GM18867 (cell line): ENCODE measurements around the gene PKD2.

ENCODE experiments used
- ATAC-seq: cut with Tn5 transposase; IDR thresholded peaks from one replicate; pipeline ENCODE4 v1.9.1; 2021; ENCODE audit warnings: mild to moderate bottlenecking, moderate library complexity; ENCODE audit not compliant: unreplicated experiment

PKD2 gene

GRCh38 chr4:88007304-88008121, at the start of gene PKD2:
Gene PKD2, plus strand, starts transcription at chr4:88007635. Its CDS starts 99 bp downstream, at chr4:88007734.
- peak; percentile 93 for ATAC-seq

DNA sequence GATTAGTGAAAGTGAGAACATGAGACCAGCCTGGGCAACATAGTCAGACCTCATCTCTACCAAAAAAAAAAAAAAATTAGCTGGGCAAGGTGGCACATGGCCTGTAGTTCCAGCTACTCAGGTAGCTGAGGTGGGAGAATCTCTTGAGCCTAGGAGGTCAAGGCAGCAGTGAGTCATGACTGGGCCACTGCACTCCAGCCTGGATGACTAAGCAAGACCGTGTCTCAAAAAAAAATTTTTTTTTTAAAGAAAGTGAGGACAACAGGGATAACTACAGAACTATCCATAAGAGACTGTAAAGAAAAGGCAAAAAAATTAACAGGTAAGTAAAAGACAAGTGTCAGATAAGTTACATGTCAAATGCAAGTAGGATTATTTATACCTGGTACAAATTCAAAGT, 45.4 kb upstream of the PKD2 start:
- no peak for ATAC-seq

GRCh38 chr4:87962398-87963146, 44.9 kb upstream of the PKD2 start:
- no peak for ATAC-seq

DNA sequence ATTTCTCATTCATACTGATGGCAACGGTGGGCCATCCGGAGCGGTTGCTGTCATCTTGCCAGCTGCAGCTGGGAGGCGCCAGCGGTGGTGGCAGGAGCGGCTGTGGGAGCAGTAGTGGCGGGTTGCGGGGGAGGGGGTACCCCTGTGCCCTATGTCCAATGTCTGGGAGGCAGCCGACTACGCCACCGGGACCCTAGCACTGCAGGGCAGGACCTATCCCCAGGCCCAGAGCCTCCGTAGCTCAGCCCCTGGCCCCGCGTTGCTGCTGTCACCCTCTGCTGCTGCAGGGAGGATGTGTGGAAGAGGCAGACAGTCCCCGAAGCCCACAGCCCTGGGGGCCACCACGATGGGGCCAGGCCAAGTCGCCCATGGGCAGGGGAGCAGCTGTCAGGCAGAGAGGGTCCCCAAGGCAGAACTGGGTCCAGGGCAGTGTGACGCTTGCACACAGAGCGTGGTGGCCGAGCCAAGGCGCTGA, 41.9 kb upstream of the PKD2 start:
- no peak for ATAC-seq

GRCh38 chr4:87966095-87966496, 41.3 kb upstream of the PKD2 start:
- ATAC-seq = no peak

- no peak for ATAC-seq
These were observed 40.2 kb upstream of the PKD2 start for GRCh38 chr4:87967193-87967592.

GRCh38 chr4:87970121-87970520, 37.3 kb upstream of the PKD2 start:
- no peak for ATAC-seq

DNA sequence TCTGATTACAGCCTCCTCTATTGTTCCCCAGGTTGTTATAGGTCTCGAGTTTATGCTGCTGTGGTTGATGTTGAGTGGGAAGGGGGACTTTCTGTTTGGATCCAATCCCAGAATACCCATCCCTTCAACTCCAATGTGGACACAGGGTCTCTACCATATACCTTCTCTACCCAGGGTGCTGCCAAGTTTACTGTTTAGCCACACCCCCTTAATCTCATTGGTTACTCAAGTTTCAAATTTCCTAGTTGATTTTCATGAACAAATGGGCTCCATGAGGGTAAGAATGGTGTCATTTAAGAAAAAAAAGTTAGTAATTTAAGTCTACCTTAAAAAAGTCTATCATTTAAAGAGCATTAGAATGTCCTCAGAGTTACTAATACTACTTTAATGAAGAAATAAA, 35.6 kb upstream of the PKD2 start:
- ATAC-seq = no peak

GRCh38 chr4:87973283-87974169, 33.9 kb upstream of the PKD2 start:
- peak; percentile 91 for ATAC-seq

DNA sequence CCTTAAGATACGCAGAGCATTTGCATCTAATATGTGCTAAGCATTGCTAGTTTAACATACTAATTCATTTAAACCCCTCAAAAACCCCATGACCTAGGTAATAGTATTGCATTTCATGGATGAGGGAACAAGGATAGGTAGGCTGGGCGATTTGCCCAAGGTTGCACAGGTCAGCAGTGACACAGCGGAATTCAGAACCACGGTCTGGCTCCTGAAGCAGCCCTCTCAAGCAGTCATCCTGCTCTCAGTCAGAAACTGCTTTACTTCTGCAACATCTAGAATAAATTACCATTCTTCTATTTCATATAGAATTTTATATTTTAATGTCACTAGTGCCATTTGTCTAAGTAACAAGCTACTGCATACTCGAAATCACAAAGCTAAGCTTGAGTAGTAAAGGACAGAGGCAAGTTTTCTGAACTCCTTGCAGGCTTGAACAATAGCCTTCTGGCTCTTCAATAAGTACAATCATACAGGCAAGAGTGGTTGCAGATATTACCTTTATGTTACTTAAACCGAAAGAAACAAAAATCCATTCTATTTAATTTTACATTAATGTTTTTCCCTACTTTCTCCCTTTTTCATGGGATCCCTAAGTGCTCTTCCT, 32.5 kb upstream of the PKD2 start:
- no peak for ATAC-seq

DNA sequence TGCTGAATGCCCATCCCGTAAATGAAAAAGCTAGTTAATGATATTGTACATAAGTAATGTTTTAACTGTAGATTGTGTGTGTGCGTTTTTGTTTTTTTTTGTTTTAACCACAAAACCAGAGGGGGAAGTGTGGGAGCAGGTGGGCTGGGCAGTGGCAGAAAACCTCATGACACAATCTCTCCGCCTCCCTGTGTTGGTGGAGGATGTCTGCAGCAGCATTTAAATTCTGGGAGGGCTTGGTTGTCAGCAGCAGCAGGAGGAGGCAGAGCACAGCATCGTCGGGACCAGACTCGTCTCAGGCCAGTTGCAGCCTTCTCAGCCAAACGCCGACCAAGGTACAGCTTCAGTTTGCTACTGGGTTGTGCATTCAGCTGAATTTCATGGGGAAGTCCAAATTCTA, 32.0 kb upstream of the PKD2 start, which contains the start of gene SPP1:
Gene SPP1 (plus strand): TSS at position 249 of the 400 bp plus-strand sequence. CDS start 1,182 bp downstream, outside the sequence.
- ATAC-seq = peak; percentile 61

DNA sequence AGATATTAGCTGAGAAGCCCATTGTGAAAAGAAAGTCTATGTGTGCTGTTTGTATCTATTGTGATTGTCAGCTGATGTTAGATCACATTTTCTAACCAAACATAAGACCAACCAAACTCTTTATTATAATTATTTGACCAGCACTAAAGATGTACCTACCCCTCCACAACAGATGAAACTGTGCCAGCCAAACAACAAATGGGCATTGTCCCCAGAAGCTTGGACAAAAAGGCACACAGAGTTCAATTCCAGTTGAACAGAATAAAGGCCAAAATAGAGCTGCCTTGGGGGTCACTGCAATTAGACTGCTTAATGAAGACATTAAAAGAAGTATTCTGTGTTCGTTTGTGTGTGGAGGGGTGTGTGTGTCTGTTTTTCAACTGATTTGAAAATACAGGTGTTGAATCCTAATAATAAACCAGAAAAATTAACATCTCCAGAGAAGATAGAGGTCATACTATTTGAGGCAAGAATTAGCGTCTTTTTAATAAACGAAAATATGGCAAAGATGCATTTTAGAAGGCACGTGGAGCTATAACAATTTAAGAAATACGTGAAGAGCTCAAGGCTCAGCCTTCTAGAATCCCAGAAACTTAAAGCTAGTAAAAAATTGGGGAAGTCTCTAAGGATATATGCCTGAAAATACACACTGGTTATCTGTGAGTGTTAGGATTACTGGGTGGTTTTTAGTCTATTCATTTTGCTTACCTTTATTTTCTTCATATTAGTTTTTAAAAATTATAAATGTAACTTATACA, 29.7 kb upstream of the PKD2 start:
- ATAC-seq = no peak

DNA sequence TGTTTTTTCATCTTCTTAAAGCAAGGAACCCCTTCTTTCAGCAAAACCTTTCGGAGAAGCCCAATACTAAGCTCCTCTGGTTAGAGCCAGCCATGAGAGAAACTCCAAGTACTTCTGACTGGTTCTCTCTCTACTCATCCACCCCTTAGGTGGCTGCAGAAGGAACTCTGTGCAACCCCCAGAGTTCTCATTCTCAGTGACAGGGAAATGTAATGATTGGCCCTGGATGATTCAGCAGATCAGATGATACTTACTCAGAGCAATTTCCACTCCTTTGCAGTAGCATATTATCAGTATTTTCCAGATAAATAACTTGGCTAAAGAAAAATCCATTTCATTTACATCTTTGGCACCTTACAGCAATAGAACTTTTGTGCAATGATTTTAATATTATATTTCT, 28.8 kb upstream of the PKD2 start:
- ATAC-seq = no peak

DNA sequence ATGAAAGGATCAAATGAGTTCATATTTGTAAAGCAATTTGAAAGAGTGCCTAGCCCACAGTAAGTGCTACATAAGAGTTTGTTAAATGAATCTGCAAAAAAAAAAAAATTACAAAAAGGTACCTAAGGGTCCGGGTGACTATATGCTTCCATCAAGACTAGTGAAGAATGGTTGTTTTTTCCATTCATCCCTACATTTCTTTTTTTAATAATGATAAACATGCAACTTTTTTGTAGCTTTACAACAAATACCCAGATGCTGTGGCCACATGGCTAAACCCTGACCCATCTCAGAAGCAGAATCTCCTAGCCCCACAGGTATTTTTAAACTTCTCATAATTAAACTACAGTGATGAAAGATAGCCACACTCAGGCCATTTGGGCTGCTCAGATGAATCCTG, 27.6 kb upstream of the PKD2 start:
- ATAC-seq = no peak

GRCh38 chr4:87981486-87981885, 25.9 kb upstream of the PKD2 start:
- ATAC-seq = no peak

DNA sequence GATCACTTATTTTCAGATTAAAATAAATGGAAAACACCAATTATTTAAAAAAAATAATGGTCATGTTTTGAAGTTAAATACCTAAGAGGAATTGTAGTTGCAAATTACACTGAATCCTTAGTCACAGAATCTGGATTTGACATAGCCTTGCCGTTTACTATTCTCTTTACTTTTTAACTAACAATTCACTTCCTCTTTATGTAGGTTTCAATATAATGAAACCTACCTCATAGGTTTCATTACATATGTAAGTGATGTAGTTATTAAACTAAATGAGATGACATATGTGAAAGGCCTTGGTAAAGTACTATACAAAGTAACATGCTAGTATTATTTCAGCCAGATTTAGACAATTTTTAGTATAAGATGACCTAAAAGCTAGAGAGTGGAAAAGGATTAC, 25.4 kb upstream of the PKD2 start:
- peak; percentile 45 for ATAC-seq

GRCh38 chr4:87982446-87983010, 24.9 kb upstream of the PKD2 start:
- ATAC-seq = no peak

DNA sequence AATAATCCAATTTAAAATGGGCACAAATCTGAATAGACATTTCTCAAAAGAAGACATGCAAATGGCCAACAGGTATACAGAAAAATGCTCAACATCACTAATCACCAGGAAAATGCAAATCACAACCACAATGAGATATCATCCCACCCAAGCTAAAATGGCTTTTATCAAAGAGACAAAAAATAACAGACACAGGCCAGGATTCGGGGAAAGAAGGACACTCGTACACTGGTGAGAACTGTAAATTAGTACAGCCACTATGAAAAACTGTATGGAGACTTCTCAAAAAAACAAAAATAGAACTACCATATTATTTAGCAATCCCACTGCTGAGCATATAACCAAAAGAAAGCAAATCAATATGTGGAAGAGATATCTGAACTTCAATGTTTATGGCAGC, 23.4 kb upstream of the PKD2 start:
- no peak for ATAC-seq

DNA sequence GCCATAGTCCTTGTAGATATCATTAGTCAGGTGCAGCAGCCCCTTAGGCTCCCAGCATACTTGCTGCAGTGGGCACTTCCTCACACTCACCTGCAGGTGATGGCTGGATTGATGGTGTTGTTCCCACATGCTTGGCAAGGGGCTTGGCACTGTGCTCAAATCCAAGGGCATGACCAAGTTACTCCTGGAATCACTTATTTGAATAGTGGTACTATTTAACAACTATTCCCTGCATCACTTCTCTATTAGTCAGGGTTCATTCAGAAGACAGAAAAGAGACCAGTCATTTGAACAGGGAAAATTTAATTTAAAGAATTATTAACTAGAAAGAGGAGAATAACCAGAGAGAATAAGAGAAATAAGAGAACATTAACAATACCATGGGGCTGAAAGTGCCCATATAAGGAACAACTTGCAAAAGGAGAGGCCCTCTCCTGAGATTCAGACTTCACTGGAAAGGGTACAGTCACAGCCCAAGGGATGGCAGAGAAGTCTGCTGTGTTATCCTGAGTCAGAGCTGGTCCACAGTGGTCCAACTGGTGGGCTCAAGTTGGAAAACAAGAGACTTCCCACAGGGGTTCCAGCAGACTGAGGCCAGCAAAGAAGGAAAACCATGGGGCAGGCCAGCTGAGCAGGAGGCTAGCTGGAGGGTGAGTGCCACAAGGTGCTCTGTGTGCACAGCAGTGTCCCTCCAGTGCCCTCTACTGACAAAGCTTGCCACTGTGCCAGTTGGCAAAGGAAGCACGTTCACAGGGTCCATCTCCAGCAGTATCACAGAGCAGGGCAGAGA, 22.1 kb upstream of the PKD2 start:
- peak; percentile 89 for ATAC-seq
